ENCODE results near the gene RNF141.

GRCh38 chr11:10495464-10495786, 45.6 kb downstream of the RNF141 start:
- TF ChIP-seq CTCF (IDR thresholded peaks at IDR 0.05) = no peak
- no peak for TF ChIP-seq POLR2A (IDR thresholded peaks at IDR 0.05)

All from Peyer's patch (tissue), 4 donors.